ENCODE measurements around the gene INA. TPM values are rescaled to one million over a fixed set of nuclear protein-coding genes. Genes with fewer than 3 reads are reported as not detected.

The INA gene
- total RNA-seq, 1 experiment from 2014 or later = 20.4 TPM

- no TSS peak for BruUV-seq (replicated peaks)
- Histone ChIP-seq H3K27me3 (ENCODE audit: insufficient read depth, low read depth) (no peaks in the 10 kb centered on the region), H3K36me3 (ENCODE audit: low read depth) (no peaks in the 10 kb centered on the region), H3K79me2 (ENCODE audit: low read depth) (no peaks in the 10 kb centered on the region), H2AFZ (no peak overlapping the region), H3F3A (ENCODE audit: insufficient read depth, low read depth) (peaks cover 15% of the 10 kb centered on the region), H3K4me1 (replicated peaks; ENCODE audit: insufficient read depth) (peaks cover 24% of the 10 kb centered on the region), H3K27ac (no peak overlapping the region), H3K9me3 (ENCODE audit: insufficient read depth, low read depth) (no peaks in the 10 kb centered on the region; the same call in 1 of the 2 replicates), H3K4me2 (no peak overlapping the region), H3K4me3 (no peak overlapping the region), H4K20me1 (ENCODE audit: insufficient read depth) (no peaks in the 10 kb centered on the region), H3K9me2 (ENCODE audit: insufficient read depth) (no peaks in the 10 kb centered on the region)
- DNase-seq = no peak
- TF ChIP-seq CTCF (conservative IDR thresholded peaks at IDR 0.05) (no peak), EZH2 (IDR thresholded peaks at IDR 0.05; ENCODE audit: low read depth) (no peak)
- CTCF ChIA-PET = no interaction called here
- intact Hi-C loops (cut with micrococcal nuclease; ENCODE audit: unreplicated experiment) = loop anchor here (10.0 kb wide), 1 partner anchor 182 kb away; no protein-coding TSS in a partner anchor
- POLR2A ChIA-PET (ENCODE audit: unreplicated experiment) = no interaction called here
These were observed 30.6 kb upstream of the INA start for GRCh38 chr10:103246324-103246723.

- ChIA-PET CTCF (no interaction called here), POLR2A (ENCODE audit: unreplicated experiment) (no interaction called here)
- intact Hi-C loops (cut with micrococcal nuclease; ENCODE audit: unreplicated experiment) = no loop called here
- Histone ChIP-seq H3K27me3 (ENCODE audit: insufficient read depth, low read depth) (no peaks in the 10 kb centered on the region), H3F3A (ENCODE audit: insufficient read depth, low read depth) (no peaks in the 10 kb centered on the region), H3K27ac (no peak overlapping the region), H3K4me1 (replicated peaks; ENCODE audit: insufficient read depth) (peaks cover 6% of the 10 kb centered on the region), H3K9me3 (ENCODE audit: insufficient read depth, low read depth) (no peaks in the 10 kb centered on the region; the same call in 1 of the 2 replicates), H3K79me2 (ENCODE audit: low read depth) (no peaks in the 10 kb centered on the region), H3K4me2 (no peak overlapping the region), H4K20me1 (ENCODE audit: insufficient read depth) (no peaks in the 10 kb centered on the region), H3K4me3 (no peak overlapping the region), H3K36me3 (ENCODE audit: low read depth) (no peaks in the 10 kb centered on the region), H3K9me2 (ENCODE audit: insufficient read depth) (no peaks in the 10 kb centered on the region), H2AFZ (no peak overlapping the region)
- DNase-seq = no peak
- no TSS peak for BruUV-seq (replicated peaks)
- TF ChIP-seq EZH2 (IDR thresholded peaks at IDR 0.05; ENCODE audit: low read depth) (no peak), CTCF (conservative IDR thresholded peaks at IDR 0.05) (no peak)
These were observed 22.8 kb upstream of the INA start for GRCh38 chr10:103254113-103254512.

GRCh38 chr10:103254538-103255325 is 22.2 kb upstream of the INA start:
- Histone ChIP-seq H4K20me1 (ENCODE audit: insufficient read depth) (no peaks in the 10 kb centered on the region), H3K4me3 (no peak overlapping the region), H3K79me2 (ENCODE audit: low read depth) (no peaks in the 10 kb centered on the region), H3K27ac (no peak overlapping the region), H3F3A (ENCODE audit: insufficient read depth, low read depth) (no peaks in the 10 kb centered on the region), H3K4me1 (replicated peaks; ENCODE audit: insufficient read depth) (peaks cover 6% of the 10 kb centered on the region), H2AFZ (no peak overlapping the region), H3K36me3 (ENCODE audit: low read depth) (no peaks in the 10 kb centered on the region), H3K4me2 (0 out of 2 replicates have a peak overlapping the region, but pooled peaks have one; percentile 38), H3K9me3 (ENCODE audit: insufficient read depth, low read depth) (no peaks in the 10 kb centered on the region; the same call in 1 of the 2 replicates), H3K27me3 (ENCODE audit: insufficient read depth, low read depth) (no peaks in the 10 kb centered on the region), H3K9me2 (ENCODE audit: insufficient read depth) (no peaks in the 10 kb centered on the region)
- no TSS peak for BruUV-seq (replicated peaks)
- intact Hi-C loops (cut with micrococcal nuclease; ENCODE audit: unreplicated experiment) = no loop called here
- TF ChIP-seq EZH2 (IDR thresholded peaks at IDR 0.05; ENCODE audit: low read depth) = no peak
- TF ChIP-seq CTCF (conservative IDR thresholded peaks at IDR 0.05) = no peak
- CTCF ChIA-PET = interaction anchor here (0.5 kb wide), 1 partner anchor 31 kb away, joined by 4 read pairs; no protein-coding TSS in a partner anchor
- POLR2A ChIA-PET (ENCODE audit: unreplicated experiment) = interaction anchor here (0.6 to 1.1 kb wide), 5 partner anchors 13 to 132 kb away, joined by 3 to 27 read pairs (median 16); no protein-coding TSS in a partner anchor
- peak in 1 of 2 experiments; percentile 63 for DNase-seq

Data from PC-9 (cell line).